KG1 (cell line): ENCODE measurements around the gene PGM5.
"Not testable (repeated sequence)": the region's sequence is repeated elsewhere in the genome, so short reads cannot be mapped to it uniquely, and the experiment has no call there.

ENCODE experiments used
- DNase-seq: peaks from one replicate; lab custom pipeline; 2025; lab: John Stamatoyannopoulos, UW

The PGM5 gene

GRCh38 chr9:68356380-68357118 is at the start of gene PGM5:
Gene PGM5 (plus strand): TSS chr9:68356611. CDS start chr9:68357128, 517 bp downstream.
- DNase-seq = not testable (repeated sequence)

DNA sequence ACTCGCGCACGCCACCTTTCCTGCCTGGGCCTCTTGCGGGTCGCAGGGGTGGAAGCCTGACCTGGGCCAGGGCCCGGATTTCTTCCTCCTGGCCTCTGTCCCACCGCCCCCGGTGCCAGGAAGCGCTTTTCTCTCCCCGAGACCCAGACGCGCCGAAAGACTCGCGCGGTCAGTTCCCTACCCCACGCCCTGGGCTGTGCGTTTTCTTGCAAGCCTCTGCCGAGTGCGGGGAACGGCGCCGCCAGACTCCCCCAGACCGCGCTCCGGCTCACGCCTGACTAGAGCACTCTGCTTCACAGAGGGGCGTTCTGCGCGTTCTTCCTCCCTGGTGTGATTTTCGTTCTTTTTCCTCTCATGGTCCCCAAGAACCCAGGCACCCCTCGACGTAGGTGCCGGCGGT is 49.3 kb upstream of the PGM5 start:
- not testable (repeated sequence) for DNase-seq

DNA sequence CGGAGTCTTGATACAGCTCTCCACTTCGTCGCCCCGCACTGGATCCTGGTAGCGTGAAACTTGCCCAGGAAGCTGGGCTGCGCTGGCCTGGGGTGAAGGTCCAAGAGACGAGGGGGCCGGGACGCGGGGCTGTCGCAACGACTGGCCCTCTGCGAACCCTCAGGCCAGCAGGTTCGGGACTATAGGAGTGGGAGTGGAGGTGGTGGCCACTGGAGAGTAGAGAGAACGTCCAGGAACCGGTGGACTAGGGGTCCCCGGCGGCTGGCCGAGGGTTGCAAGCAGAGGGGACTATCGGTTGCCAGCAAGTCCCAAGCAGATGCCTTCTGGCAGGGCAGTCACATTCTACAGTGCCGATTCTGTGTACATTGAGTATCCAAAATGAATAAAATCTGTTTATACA is 48.8 kb upstream of the PGM5 start:
- DNase-seq = not testable (repeated sequence)

GRCh38 chr9:68311208-68311607 is 45.2 kb upstream of the PGM5 start:
- not testable (repeated sequence) for DNase-seq

DNA sequence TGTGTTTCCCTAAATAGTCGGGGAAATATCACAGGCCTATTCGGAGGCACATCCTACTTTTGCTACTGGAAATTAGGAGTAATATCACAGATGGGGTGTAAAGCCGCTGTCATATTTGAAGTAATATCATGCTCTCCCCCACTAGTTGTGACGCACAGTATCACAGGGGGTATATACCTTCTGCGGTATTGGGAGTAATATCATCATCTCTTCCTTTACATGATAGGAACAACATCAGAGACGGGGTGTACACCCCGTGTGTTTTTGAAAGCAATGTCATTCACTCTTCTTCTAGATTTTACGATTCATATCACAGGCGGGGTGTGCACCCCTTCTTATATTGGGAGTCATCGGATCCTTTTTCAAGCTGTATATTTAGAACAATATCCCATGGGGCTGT is 38.2 kb upstream of the PGM5 start:
- not testable (repeated sequence) for DNase-seq

- not testable (repeated sequence) for DNase-seq
These were observed 32.7 kb upstream of the PGM5 start for GRCh38 chr9:68323749-68324148.

DNA sequence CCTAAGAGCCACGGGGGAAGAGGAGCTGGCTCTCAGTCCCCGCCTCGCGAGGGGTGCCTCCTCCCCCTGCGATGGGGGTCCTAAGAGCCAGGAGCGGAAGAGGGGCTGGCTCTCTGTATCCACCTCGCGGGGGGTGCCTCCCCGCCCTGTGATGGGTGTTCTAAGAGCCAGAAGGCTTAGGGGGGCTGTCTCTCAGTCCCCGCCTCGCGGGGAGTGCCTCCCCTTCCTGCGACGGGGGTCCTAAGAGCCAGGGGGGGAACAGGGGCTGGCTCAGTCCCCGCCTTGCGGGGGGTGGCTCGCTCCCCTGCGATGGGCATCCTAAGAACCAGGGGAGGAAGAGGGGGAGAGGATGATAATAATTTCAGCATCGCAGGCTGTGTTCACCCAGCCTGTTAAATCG is 31.9 kb upstream of the PGM5 start:
- not testable (repeated sequence) for DNase-seq

DNA sequence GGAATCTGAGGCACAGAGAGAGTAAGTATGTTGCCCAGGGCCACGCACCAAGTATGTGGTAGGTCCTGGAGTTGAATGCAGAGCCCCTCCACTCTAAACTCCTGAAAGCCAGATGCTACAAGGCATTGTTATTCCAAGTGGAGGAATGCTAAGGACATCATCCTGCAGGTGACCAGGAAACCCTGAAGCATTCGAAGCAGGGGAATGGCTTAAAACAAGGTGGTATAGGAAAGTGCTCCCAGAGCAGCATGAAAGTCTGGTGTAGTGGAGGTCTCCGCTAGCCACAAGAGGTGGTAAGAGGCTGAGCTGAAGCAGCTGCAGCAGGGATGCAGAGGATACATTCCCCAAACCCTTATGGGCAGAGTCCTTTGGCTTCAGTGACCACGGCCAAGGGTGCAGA is 27.3 kb upstream of the PGM5 start:
- not testable (repeated sequence) for DNase-seq

DNA sequence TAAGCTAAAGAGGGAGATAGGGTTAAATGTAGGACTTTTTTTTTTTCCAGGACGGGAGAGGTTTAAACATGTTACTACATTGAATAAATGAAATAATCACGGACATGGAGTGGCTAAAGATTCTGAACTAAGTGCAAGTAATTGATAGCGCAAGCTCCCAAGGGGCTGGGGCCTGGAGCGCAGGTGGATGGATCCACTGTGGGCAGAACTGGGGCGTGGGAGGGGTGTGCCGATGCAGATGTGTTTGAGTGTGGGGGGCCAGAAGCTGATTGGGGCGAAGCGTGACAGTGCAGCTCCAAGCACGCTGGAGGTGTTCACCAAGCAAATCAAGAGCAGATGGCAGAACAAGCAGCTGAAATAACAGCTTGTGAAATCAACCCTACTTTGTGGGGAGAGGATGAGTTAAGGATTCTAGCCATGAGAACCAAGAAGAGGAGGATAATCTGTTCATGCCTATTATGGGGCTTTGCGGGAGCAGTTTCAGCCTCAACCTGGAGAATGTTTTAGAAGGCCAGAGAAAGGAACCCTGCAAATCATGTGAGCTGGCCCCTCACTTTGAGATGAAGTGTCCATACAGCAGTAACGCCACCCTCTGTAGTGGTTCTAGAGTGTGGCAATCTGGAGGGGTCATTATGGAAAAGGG is 25.8 kb upstream of the PGM5 start:
- not testable (repeated sequence) for DNase-seq

DNA sequence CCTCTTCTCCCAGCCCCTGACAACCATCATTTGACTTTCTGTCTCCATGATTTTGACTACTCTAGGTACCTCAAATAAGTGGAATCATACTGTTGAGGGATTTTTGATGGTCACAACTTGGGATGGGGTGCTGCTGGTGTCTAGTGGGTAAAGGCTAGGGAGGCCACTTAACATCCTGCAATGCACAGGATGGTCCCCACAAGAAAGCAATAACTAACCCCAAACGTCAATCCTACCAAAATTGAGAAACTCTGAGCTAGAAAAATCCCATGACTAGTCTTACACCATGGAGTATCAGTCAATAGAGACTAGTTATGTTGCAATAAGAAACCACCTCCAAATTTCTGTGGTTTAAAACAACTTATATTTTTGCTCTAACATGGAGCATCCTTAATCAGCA is 24.3 kb upstream of the PGM5 start:
- not testable (repeated sequence) for DNase-seq

- DNase-seq = not testable (repeated sequence)
These were observed 20.5 kb upstream of the PGM5 start for GRCh38 chr9:68335935-68336334.

- DNase-seq = not testable (repeated sequence)
These were observed 19.6 kb upstream of the PGM5 start for GRCh38 chr9:68336639-68337339.

- DNase-seq = not testable (repeated sequence)
These were observed 18.4 kb upstream of the PGM5 start for GRCh38 chr9:68338000-68338399.

- DNase-seq = not testable (repeated sequence)
These were observed 14.0 kb upstream of the PGM5 start for GRCh38 chr9:68342265-68343025.

DNA sequence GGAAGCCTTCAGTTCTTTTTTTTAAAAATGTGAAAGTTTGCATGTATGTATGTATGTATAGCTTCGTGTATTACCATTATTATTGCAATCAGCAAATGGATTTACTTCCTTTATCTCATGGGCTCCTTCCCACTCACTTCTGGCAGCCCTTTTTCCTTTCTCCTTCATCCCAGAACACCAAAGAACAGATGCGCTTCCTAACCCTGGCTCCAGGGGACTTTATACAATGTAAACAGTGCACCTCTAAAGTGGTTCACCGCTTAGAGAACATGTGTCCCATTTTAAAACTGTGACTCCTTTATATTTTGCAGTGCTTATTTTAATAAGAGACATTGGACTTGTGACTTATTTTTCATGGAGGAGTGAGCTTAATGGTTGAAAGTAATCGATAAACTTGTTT is 13.2 kb upstream of the PGM5 start:
- not testable (repeated sequence) for DNase-seq

- DNase-seq = not testable (repeated sequence)
These were observed 12.4 kb upstream of the PGM5 start for GRCh38 chr9:68343992-68344391.

DNA sequence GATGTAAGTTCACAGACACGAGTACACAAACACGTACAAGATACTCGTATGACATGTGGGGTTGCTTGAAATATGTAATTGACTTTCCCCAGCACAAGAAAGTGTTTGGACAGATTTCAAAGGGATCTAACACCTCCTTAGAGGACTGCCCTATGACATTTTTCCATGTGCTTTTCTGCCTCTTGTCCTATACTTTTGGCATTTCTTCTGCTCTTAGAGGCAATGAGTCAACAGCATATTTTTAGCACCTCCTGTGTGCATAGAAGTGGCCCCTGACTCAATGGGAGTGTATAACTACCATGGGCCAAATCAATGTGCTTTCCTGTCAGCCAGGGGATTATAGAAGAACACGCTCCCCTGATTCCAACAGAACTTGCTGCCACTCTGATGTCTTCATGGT is 4.7 kb upstream of the PGM5 start:
- not testable (repeated sequence) for DNase-seq

GRCh38 chr9:68355993-68356379 is 425 bp upstream of the PGM5 start:
- not testable (repeated sequence) for DNase-seq

GRCh38 chr9:68357119-68357714 is 806 bp downstream of the PGM5 start:
- DNase-seq = not testable (repeated sequence)

- DNase-seq = not testable (repeated sequence)
These were observed 10.6 kb downstream of the PGM5 start for GRCh38 chr9:68366933-68367547.

DNA sequence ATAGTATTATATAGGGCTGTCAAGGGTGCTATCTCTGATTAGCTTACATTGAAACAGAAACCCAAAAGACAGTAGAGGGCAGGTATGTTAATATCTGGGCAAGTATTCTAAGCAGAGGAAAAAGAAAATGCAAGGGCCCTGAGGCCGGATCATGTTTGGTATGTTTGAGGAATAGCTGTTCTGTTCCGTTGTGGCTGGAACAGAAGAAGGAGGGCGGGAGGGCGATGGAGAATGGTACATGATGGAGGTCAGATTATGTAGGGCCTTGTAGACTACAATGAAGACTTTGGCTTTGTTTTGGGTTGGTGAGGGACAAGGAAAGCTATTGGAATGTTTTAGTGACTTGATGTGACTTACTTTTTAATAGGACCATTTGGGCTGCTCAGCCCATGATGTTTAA is 19.4 kb downstream of the PGM5 start:
- DNase-seq = not testable (repeated sequence)
